Activated gamma-delta T cell (primary cell): ENCODE data around the gene ZNF334.

Experiments
- DNase-seq: peaks from one replicate; lab custom pipeline; 2025; lab: John Stamatoyannopoulos, UW

ZNF334 gene

GRCh38 chr20:46545827-46546138, 32.4 kb upstream of the ZNF334 start:
- DNase-seq = no peak

GRCh38 chr20:46545077-46545826, 31.9 kb upstream of the ZNF334 start:
- no peak for DNase-seq

- no peak for DNase-seq
Measured at GRCh38 chr20:46544576-46544975, 31.2 kb upstream of the ZNF334 start.

GRCh38 chr20:46543959-46544358, 30.6 kb upstream of the ZNF334 start:
- no peak for DNase-seq

DNA sequence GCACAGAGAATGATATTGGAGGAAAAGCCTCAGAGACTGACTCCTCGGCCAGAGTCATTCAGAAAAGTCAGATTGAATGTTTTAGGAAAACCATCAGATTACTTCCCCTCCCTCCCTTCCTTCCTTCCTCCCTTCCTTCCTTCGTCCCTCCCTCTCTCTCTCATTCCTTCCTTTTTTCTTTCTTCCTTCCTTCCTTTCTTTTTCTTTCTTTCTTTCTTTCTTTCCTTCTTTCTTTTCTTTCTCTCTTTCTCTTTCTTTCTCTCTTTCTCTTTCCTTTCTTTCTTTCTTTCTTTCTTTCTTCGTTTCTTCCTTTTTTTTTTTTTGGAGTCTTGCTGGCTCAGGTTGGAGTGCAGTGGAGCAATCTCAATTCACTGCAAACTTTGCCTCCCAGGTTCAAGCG, 29.7 kb upstream of the ZNF334 start:
- no peak for DNase-seq

GRCh38 chr20:46541229-46541935, 28.0 kb upstream of the ZNF334 start:
- DNase-seq = no peak

- DNase-seq = no peak
Measured at GRCh38 chr20:46539113-46539512, 25.8 kb upstream of the ZNF334 start.

GRCh38 chr20:46530640-46531039, 17.3 kb upstream of the ZNF334 start:
- no peak for DNase-seq

GRCh38 chr20:46523696-46524328, 10.5 kb upstream of the ZNF334 start:
- DNase-seq = no peak

GRCh38 chr20:46523108-46523507, 9.7 kb upstream of the ZNF334 start:
- no peak for DNase-seq

DNA sequence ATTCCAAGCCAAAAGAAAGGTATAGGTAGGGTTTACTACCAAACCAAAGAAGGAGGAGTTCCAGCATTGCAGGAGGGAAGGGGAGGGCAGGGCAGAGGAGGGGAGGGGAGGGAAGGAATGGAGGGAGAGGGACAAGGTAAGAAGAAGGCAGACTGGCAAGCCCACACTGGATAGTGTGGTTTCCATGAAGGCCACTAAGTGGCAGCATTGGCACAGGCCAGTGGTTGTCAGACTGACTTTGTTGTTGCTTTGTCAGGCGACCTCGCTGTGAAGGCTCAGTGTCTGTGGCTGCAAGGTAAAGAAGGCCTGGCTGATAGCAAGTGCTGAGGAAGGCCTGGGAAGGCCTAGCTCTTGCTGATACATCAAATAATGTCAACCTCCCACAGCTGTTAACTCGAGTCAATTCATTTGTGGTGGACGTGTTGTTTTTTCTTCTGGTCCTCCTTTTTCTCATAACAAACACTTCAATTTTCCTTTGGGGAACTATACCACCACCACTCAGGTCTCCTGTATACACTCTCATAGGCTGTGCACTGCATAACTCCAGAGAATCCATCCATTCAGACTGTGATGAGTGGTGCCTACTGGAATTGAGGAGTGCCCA, 7.7 kb upstream of the ZNF334 start:
- no peak for DNase-seq

GRCh38 chr20:46520540-46520939, 7.2 kb upstream of the ZNF334 start:
- DNase-seq = no peak

- no peak for DNase-seq
Measured at GRCh38 chr20:46519471-46520068, 6.2 kb upstream of the ZNF334 start.

DNA sequence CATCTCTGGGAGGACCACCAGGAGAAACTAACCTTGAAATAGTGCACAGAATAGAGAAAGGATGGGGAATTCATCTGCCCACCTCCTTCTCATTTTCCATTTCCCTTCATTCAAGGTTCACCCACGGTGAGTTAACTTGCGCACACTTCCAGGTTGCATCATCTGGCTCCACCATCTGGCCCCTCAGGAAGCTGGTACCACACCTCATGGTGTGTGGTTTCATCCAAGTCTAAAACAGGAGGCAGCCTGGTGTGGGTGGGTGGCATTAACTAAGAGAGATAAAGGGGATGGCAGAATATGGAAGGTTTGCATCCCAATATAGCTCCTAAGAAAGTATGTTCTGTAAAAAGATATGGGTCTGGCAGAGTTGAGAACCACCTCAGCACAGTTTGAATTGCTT, 3.8 kb downstream of the ZNF334 start:
- DNase-seq = no peak

- no peak for DNase-seq
Measured at GRCh38 chr20:46507760-46508407, 5.5 kb downstream of the ZNF334 start.

DNA sequence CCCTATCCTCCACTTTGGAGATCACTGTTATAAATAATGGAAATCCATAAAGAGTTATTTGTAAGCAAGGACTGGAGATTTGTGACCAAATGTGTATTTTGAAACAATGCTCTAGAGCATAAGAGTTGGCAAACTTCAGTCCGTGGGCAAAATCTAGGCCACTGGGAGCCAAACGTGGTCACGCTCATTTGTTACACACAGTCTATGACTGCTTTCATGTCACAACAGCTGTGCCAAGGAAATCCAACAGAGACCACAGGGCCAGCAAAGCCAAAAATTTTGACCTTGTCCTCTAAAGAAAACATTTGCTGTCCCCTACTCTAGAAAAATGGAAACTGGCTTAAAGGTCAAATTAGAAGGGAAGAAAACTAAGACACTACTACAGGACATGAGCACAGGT, 7.9 kb downstream of the ZNF334 start:
- DNase-seq = no peak

- DNase-seq = no peak
Measured at GRCh38 chr20:46501961-46502360, 11.4 kb downstream of the ZNF334 start.

GRCh38 chr20:46501337-46501942, 11.9 kb downstream of the ZNF334 start:
- DNase-seq = no peak

GRCh38 chr20:46494077-46494476, 19.3 kb downstream of the ZNF334 start:
- DNase-seq = no peak

GRCh38 chr20:46491354-46491753, 22.0 kb downstream of the ZNF334 start:
- DNase-seq = no peak

DNA sequence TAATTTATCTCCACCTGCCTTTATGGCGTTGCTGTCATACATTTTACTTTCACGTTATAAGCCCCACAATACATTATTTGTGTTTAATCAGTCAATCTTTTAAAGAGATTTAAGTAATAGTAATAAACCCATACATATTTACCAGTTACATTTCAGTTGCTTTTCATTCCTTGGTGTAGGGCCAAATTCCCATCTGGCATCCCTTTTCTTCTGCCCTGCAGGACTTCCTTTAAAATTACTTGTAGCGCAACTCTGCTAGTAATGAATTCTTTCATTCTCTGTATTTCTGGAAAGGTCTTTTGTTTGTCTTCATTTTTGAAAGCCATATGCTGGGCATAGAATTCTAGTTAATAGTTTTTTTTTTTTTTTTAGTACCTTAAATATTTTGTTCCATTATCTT, 24.9 kb downstream of the ZNF334 start:
- no peak for DNase-seq

GRCh38 chr20:46487628-46488027, 25.7 kb downstream of the ZNF334 start:
- no peak for DNase-seq
